ENCODE data around the gene MYL3. TPM values are rescaled to one million over a fixed set of nuclear protein-coding genes. Genes with fewer than 3 reads are reported as not detected.

MYL3 gene
- total RNA-seq, 8 experiments from 2014 or later: 0.38 to 2.4 TPM; not detected in 6

GRCh38 chr3:46880884-46881595 is 17.8 kb upstream of the MYL3 start:
- whole genome bisulfite sequencing, 10 experiments: 40 to 73% (median 64%) methylated on average over 2 to 3 of the region's 29 CpGs; no CpG with 5 or more reads in 6 of the 10 experiments
- Histone ChIP-seq H3K4me3 (peak overlapping the region in 3 of 5 donors; percentile 37 to 50 (median 41)), H3K4me1 (replicated peaks in 1 of 2) (peaks cover 12 to 14% of the 10 kb centered on the region in 2 donors), H3K27ac (no peak overlapping the region)
- ATAC-seq (replicated peaks in 6 of 8): no peak
- in situ Hi-C loops (cut with MboI; ENCODE audit: low pct_unique_long_range_greater_than_20kb in 2 of 9, low sequenced_read_pairs in 9 of 9, unreplicated experiment in 9 of 9): loop anchor here in 6 of 9 experiments (10.0 to 25.0 kb wide), 2 partner anchors 166 to 169 kb away; partner anchors contain the start of genes PRSS50 (in 6 of the 6) and TMIE (in 5 of the 6)

GRCh38 chr3:46878781-46879436 is 15.7 kb upstream of the MYL3 start:
- in situ Hi-C loops (cut with MboI; ENCODE audit: low pct_unique_long_range_greater_than_20kb in 2 of 9, low sequenced_read_pairs in 9 of 9, unreplicated experiment in 9 of 9): loop anchor here in 5 of 9 experiments (25.0 kb wide), 1 partner anchor 167 kb away; the partner anchor contains the start of genes PRSS50 (in 5 of the 5) and TMIE (in 5 of the 5)
- H3K27ac ChIP-seq: no peak overlapping the region
- no peak overlapping the region for H3K4me3 ChIP-seq
- WGBS, 10 experiments: 0 to 80% (median 33%) methylated on average over 1 to 2 of the region's 2 CpGs; no CpG with 5 or more reads in 6 of the 10 experiments
- peak in 3 of 8 experiments; percentile 31 to 57 (median 52) for ATAC-seq (replicated peaks in 6 of 8)
- H3K4me1 ChIP-seq (replicated peaks in 1 of 2): peaks cover 4 to 15% of the 10 kb centered on the region in 2 donors

- WGBS, 10 experiments: 14 to 80% (median 45%) methylated on average over 1 to 2 of the region's 7 CpGs; no CpG with 5 or more reads in 4 of the 10 experiments
- no peak for ATAC-seq (replicated peaks in 6 of 8)
- no peak within 1 kb of the TSS for H3K4me3 ChIP-seq
- no peak within 1 kb of the TSS for H3K27ac ChIP-seq
- peaks cover 0 to 16% of the 10 kb centered on the region in 2 donors for H3K4me1 ChIP-seq (replicated peaks in 1 of 2)
- in situ Hi-C loops (cut with MboI; ENCODE audit: low pct_unique_long_range_greater_than_20kb in 2 of 9, low sequenced_read_pairs in 9 of 9, unreplicated experiment in 9 of 9): loop anchor here in 5 of 9 experiments (25.0 kb wide), 1 partner anchor 165 kb away; the partner anchor contains the start of genes PRSS50 (in 5 of the 5) and TMIE (in 5 of the 5)
Measured at GRCh38 chr3:46877406-46878125, 14.3 kb upstream of the MYL3 start, which contains the start of gene PTH1R. PTH1R (plus strand) TSS chr3:46877721; CDS start chr3:46883560, 5,839 bp downstream.

GRCh38 chr3:46876313-46877300 is 13.4 kb upstream of the MYL3 start:
- in situ Hi-C loops (cut with MboI; ENCODE audit: low pct_unique_long_range_greater_than_20kb in 2 of 9, low sequenced_read_pairs in 9 of 9, unreplicated experiment in 9 of 9): loop anchor here in 5 of 9 experiments (25.0 kb wide), 1 partner anchor 164 kb away; the partner anchor contains the start of genes PRSS50 (in 5 of the 5) and TMIE (in 5 of the 5)
- ATAC-seq (replicated peaks in 6 of 8): no peak
- H3K27ac ChIP-seq: no peak overlapping the region
- H3K4me1 ChIP-seq (replicated peaks in 1 of 2): peaks cover 0 to 24% of the 10 kb centered on the region in 2 donors
- H3K4me3 ChIP-seq: no peak overlapping the region
- WGBS, 10 experiments: 50 to 96% (median 80%) methylated on average over 1 to 5 of the region's 10 CpGs; no CpG with 5 or more reads in 5 of the 10 experiments

- Histone ChIP-seq H3K4me1 (replicated peaks in 1 of 2) (peaks cover 0 to 19% of the 10 kb centered on the region in 2 donors), H3K4me3 (no peak overlapping the region), H3K27ac (no peak overlapping the region)
- in situ Hi-C loops (cut with MboI; ENCODE audit: low pct_unique_long_range_greater_than_20kb in 2 of 9, low sequenced_read_pairs in 9 of 9, unreplicated experiment in 9 of 9): loop anchor here in 5 of 9 experiments (25.0 kb wide), 1 partner anchor 163 kb away; the partner anchor contains the start of genes PRSS50 (in 5 of the 5) and TMIE (in 5 of the 5)
- no peak for ATAC-seq (replicated peaks in 6 of 8)
- WGBS, 10 experiments: 68 to 100% methylated on average over 3 of the region's 9 CpGs; no CpG with 5 or more reads in 8 of the 10 experiments
Measured at GRCh38 chr3:46875560-46875959, 12.3 kb upstream of the MYL3 start.

GRCh38 chr3:46874430-46874829 is 11.2 kb upstream of the MYL3 start:
- in situ Hi-C loops (cut with MboI; ENCODE audit: low pct_unique_long_range_greater_than_20kb in 2 of 9, low sequenced_read_pairs in 9 of 9, unreplicated experiment in 9 of 9): no loop called here
- no peak overlapping the region for H3K27ac ChIP-seq
- ATAC-seq (replicated peaks in 6 of 8): peak in 2 of 8 experiments; percentile 10 to 13
- WGBS, 10 experiments: 40 to 73% (median 67%) methylated on average over 1 to 7 of the region's 18 CpGs; no CpG with 5 or more reads in 5 of the 10 experiments
- peaks cover 0 to 19% of the 10 kb centered on the region in 2 donors for H3K4me1 ChIP-seq (replicated peaks in 1 of 2)
- no peak overlapping the region for H3K4me3 ChIP-seq

- no peak for ATAC-seq (replicated peaks in 6 of 8)
- Histone ChIP-seq H3K4me3 (no peak overlapping the region), H3K27ac (no peak overlapping the region), H3K4me1 (replicated peaks in 1 of 2) (peaks cover 0 to 19% of the 10 kb centered on the region in 2 donors)
- in situ Hi-C loops (cut with MboI; ENCODE audit: low pct_unique_long_range_greater_than_20kb in 2 of 9, low sequenced_read_pairs in 9 of 9, unreplicated experiment in 9 of 9): no loop called here
- 80 to 83% methylated on average over 1 of the region's 5 CpGs; no CpG with 5 or more reads in 8 of the 10 experiments for WGBS, 10 experiments
Measured at GRCh38 chr3:46873521-46873920, 10.3 kb upstream of the MYL3 start.

GRCh38 chr3:46871222-46871621 is 8.0 kb upstream of the MYL3 start:
- H3K27ac ChIP-seq: no peak overlapping the region
- in situ Hi-C loops (cut with MboI; ENCODE audit: low pct_unique_long_range_greater_than_20kb in 2 of 9, low sequenced_read_pairs in 9 of 9, unreplicated experiment in 9 of 9): no loop called here
- no peak overlapping the region for H3K4me3 ChIP-seq
- 43 to 100% (median 82%) methylated on average over 1 to 6 of the region's 10 CpGs; no CpG with 5 or more reads in 4 of the 10 experiments for WGBS, 10 experiments
- H3K4me1 ChIP-seq (replicated peaks in 1 of 2): peaks cover 0 to 19% of the 10 kb centered on the region in 2 donors
- ATAC-seq (replicated peaks in 6 of 8): no peak

GRCh38 chr3:46870651-46871050 is 7.4 kb upstream of the MYL3 start:
- peaks cover 0 to 19% of the 10 kb centered on the region in 2 donors for H3K4me1 ChIP-seq (replicated peaks in 1 of 2)
- ATAC-seq (replicated peaks in 6 of 8): no peak
- no peak overlapping the region for H3K4me3 ChIP-seq
- no peak overlapping the region for H3K27ac ChIP-seq
- 20 to 100% (median 94%) methylated on average over 1 to 3 of the region's 5 CpGs; no CpG with 5 or more reads in 6 of the 10 experiments for WGBS, 10 experiments
- in situ Hi-C loops (cut with MboI; ENCODE audit: low pct_unique_long_range_greater_than_20kb in 2 of 9, low sequenced_read_pairs in 9 of 9, unreplicated experiment in 9 of 9): no loop called here

- in situ Hi-C loops (cut with MboI; ENCODE audit: low pct_unique_long_range_greater_than_20kb in 2 of 9, low sequenced_read_pairs in 9 of 9, unreplicated experiment in 9 of 9): no loop called here
- no peak overlapping the region for H3K4me3 ChIP-seq
- no peak overlapping the region for H3K27ac ChIP-seq
- peaks cover 0 to 18% of the 10 kb centered on the region in 2 donors for H3K4me1 ChIP-seq (replicated peaks in 1 of 2)
- WGBS, 10 experiments: 15 to 93% (median 24%) methylated on average over 2 to 3 of the region's 10 CpGs; no CpG with 5 or more reads in 7 of the 10 experiments
- ATAC-seq (replicated peaks in 6 of 8): no peak
Measured at GRCh38 chr3:46869440-46869839, 6.2 kb upstream of the MYL3 start.

GRCh38 chr3:46868948-46869347 is 5.7 kb upstream of the MYL3 start:
- no CpG with 5 or more reads among the region's 7 CpGs for WGBS, 10 experiments
- H3K4me3 ChIP-seq: no peak overlapping the region
- in situ Hi-C loops (cut with MboI; ENCODE audit: low pct_unique_long_range_greater_than_20kb in 2 of 9, low sequenced_read_pairs in 9 of 9, unreplicated experiment in 9 of 9): no loop called here
- H3K27ac ChIP-seq: no peak overlapping the region
- peaks cover 0 to 13% of the 10 kb centered on the region in 2 donors for H3K4me1 ChIP-seq (replicated peaks in 1 of 2)
- no peak for ATAC-seq (replicated peaks in 6 of 8)
